ENCODE results near the gene AKNAD1. TPM values are rescaled to one million over a fixed set of nuclear protein-coding genes. Genes with fewer than 3 reads are reported as not detected.
A peak's percentile ranks its signal among the peaks of the same experiment; 100 is the strongest.

The AKNAD1 gene
- total RNA-seq, 1 donor from 2014 or later = 2.2 TPM

DNA sequence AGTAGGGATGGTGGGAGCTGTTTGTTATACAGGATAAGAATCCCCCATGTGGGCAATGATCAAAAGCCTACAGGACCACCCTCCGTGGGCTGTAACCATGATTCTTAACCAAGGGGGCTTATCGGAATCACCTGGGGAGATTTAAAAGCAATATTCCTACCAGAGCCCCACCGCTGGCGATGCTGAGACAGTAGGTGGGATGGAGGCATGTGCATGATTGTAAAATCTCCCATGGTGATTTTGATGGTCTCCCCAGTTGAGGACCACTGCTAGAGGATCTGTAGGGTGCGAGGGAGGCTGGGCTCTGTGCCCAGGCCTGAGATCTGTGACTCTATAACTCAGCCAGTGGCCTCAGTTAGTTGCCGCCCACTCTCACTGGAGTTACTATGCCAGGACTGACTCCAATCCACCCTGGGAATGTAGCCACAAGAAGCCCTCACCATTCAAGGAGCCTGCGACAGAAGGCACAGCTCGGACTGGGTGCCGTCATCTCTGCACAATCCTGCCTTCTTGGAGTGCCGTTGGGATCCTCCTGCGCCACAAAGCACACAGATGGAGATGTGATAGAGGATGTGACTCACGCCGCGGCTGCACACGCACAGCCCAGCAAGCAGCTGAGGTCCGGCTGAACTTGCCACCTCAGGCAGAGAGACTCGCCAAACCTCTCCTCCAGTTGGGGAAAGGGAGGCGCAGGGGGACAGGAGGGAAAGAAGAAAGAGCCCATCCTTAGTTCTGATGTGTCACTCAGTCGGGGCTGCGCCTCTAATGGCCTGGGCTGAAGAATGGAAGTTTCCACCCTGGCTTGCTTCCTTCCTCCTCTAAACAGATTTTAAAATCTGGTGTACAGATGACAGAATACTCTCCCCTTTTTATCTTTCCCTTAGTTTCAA is 26.5 kb downstream of the AKNAD1 start:
- peak; percentile 10 for DNase-seq (ENCODE audit: low spot score)

DNA sequence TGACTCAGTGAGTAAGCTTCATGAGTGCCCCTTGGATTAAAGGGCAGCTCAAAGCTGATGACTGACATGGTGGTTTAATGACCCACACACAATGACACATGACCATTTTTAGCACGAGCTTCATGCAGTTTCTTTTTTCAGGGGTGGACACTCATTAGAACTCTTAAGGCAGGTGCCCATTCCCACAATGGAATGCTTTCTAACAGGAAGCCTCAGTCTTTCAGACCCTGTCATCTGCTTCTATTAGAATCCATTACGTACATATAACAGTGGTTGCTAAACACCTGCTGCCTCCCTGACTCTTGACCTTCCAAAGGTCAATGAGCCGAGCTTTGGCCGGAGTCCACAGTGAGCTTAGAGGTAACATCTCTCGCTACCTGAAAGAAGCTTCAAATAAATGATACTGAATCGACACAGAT is 27.4 kb downstream of the AKNAD1 start:
- DNase-seq (ENCODE audit: low spot score) = no peak

DNA sequence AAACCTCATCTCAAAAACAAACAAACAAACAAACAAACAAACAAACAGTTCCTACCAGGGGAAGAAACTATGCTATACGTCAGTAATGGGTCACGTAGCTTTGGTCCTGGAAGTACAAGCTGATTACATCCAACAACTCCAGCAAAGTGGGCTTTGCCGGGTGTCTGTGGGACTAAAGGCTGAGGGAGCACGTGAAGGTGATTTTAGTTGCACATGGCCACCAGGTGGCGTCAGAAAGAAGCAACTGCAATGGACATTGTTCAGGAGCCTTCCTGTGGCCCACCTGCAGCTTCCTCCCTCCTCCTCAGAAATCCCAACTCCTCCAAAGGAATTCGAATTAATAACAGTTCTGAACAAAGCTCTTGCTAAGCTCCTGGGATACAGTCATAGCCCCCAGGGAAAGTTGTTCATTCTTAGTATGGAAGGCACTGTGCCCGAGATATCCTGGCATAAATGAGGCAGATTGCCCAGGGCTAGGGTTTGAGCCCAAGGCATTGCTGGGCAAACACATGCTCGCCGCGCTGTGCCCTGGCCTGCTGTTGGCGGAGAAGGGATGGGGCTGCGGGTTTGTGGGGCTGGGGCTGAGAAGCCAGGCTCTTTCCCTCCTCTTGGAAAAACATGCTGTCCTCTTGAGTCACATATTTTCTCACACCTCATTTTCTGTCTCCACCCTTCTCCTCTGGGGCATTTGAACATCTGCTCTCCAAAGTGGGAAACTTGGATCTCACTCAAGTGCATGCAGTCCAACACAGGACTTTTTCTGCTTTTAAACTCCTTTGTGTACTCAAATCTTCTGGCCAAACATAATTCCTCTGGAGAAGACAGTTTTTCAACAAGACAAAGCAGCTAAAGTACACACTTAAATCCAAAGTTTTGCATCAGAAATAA is 28.6 kb downstream of the AKNAD1 start:
- DNase-seq (ENCODE audit: low spot score) = peak; percentile 70

DNA sequence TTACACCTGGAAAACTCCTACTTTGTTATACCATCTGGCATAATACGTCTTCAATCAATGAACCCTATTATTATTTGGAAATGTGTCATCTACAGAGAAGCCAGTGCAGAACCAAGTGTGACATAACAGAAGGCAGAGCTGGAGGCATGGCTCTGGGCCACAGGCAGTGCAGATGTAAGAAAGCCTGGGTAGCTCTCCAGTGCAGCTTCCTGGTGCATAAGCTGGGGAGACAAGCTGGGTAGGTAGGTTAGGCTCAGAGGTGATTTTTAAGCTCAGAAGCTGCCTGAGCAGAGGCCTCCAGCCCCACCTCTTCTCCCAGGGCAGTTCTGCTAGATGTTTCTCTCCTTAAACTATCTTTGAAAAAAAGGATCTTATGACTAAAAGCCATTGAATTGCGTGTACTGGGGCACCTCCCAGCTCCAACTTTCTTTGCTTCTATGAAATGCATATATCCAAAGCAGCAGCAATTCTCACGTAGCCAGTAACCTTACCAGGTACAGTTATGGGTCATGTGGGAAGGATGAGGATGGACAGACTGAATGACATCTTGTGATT is 30.7 kb downstream of the AKNAD1 start:
- no peak for DNase-seq (ENCODE audit: low spot score)

DNA sequence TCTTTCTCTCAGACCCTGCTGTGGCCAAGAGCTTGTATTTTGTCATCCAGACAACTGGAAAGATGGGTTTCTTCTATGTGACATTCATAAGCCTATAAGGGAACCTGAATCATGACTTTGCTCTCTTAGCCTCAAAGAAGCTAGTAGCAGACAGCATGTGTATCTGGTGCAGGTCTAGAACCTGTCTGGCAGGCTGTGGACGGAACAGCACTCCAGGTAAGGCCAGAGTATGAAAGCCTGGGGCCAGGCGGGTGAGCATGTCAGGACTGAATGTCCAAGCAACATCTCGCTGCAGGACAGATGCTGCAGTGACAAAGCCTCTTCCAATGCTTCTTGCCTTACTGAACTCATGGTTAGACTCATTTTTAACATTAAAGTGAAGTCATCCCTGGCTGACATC is 32.8 kb downstream of the AKNAD1 start:
- DNase-seq (ENCODE audit: low spot score) = no peak

DNA sequence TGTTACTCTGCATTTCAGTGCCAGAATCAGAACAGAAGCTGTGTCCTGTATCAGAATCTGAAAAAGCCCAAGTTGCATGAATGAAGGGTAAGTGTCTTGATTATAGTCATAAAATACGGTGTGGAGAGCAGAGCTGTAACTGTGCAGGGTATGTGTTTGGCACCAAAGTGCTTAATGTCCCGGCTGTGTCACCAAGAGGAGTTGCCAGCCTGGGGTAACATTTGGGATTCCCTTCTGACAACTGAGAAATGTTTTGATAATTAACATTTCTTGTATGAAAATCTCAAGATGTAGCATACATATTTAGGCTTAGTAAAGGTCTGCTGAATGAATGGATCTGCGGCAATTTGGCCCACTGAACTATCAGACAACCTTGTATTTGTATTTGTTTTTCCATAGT is 33.3 kb downstream of the AKNAD1 start:
- DNase-seq (ENCODE audit: low spot score) = no peak

DNA sequence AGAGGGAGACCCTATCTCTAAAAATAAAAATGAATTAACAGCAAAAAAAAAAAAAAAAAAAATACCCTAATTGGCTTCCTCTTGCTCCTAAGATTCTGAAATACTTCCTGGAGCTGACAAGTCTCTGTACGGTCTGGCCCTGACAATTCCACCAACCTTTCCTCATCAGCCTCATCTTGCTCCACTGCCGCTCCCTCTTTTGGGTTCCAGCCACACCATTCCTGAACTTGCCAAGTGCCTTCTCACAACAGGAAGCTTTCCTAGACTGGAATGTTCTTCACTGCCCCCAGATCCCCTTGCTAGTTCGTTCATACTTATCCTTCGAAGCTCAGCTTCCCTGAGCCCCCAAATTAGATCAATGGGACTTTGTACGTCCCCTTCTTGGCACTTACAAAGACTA is 37.0 kb downstream of the AKNAD1 start:
- no peak for DNase-seq (ENCODE audit: low spot score)

DNA sequence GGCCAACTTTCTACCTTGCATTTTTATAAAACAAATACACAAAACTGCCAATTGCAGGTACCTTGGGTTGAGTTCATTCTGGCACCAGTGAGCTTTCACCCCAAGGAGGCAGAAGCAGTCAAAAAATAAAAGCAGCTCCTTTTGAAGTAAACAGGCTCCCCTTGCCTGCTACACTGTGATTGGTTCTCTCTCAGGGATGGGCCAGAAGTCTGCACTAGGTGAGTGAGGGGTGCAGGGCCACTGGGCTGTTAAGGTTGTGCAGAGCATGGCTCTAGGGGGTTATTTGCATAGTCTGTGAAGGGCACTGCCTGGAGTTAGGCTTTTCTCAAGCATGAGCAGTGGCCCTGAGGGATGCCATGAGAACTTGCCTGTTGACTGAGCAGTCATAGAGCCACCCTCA is 39.1 kb downstream of the AKNAD1 start:
- no peak for DNase-seq (ENCODE audit: low spot score)

DNA sequence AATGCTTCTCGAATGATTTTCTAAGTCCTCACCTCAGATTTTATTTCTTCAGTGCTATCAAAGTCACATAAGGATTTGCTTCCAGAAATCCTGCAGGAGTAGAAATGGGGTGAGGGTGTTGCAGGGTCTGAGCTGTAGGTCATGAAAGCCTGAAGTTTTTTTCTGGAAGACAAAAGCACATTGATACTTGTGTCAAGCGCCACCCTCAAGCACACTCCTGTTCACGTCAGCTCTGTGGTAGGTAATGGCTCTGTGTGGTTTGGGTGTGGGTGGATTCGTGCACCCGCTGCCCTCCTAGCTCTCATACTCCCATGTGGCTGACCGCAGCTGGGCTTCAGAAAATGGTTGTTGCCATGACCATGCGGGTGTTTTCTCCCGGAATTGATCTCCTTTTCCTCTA is 39.9 kb downstream of the AKNAD1 start:
- DNase-seq (ENCODE audit: low spot score) = no peak

DNA sequence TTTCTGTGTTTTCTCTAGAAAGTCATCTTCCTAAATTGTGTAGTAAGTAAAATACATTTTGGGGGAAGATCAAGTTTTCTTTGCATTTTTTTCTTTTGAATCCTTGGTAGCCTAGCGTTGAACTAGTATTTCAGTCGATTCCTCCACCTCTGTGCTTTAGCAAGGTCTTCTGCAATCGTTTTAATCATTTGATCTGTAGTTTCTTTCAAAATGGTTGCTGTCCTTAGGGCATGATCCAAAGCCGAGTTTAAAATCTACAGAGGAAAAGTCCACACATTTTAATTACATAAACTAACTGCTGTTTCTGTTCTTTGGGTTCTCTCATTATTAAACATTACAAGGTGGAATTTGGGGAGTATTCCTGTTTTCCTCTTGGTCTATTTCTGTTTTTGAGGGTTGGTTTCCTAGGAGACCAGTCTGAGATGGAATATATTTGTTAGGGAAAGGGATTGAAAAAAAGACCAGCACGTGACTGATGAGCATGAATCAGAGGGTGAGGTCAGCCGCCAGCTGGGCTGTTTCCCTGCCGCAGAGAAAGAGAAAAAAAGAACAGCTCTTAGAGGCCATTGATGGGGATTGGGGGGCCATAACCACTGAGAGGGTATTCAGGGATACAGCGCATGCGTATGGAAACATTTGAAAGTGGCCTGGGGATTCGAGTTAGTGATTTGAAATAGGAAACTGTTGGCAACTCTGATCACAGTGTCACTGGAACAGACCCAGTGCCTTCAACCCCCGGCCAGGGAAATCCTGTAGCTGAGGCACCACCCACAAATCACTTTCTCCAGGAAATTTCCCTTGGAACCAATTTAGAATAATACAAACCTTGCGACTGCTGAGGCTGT is 40.6 kb downstream of the AKNAD1 start:
- peak; percentile 96 for DNase-seq (ENCODE audit: low spot score)

DNA sequence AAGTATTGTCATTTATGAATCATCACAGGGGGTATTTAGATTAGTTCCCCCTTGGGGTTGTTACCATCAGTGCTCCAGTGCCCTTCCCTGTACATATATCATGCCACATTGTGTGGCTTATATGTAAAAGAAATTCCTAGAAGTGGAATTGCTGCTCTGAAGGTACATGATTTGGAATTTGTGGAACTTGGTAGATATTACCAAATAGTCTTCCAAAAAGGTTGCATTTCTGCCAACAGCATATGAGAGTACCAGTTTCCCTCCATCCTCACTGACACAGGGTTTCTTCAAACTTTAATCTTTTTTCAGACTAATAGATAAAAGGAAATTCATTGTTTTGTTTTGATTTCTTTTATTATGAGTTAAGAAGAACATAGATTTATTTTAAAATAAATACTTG is 41.3 kb downstream of the AKNAD1 start:
- no peak for DNase-seq (ENCODE audit: low spot score)

DNA sequence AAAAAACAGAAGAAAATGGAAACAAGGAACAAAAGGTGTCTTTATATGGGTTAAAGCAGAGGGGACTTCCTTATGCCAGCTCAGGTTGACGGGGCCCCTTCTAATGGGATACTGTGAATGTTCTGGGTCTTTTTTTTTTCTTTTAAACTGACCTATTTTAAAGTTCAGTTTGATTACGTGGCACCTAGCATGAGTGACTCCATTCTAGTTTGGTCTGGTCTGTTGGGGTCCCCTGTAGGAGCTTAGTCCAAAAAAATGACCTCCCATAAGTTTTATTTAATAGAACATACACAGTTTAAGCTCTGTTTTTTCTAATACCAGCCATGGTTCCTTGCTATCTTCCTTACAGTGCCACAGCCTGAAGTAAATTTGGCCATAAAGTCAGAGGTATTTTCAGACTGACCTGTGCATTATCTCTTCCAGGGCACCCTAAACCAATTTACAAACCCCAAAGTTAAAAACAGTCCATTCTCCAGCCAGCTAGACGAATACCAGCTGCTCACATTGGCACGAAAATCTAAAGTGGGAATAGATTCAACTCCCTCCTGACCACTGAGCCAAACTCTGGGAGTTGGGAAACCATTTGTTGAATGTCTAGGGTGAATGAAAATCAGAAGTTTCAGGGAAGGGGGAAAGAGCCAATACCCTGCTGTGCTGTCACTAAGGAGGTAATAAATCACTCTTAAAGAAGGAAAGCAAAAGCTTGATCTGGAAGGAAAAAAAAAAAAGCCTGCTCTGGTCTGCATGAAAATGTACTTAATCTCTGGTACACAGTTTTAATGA is 42.4 kb downstream of the AKNAD1 start:
- DNase-seq (ENCODE audit: low spot score) = peak; percentile 13

DNA sequence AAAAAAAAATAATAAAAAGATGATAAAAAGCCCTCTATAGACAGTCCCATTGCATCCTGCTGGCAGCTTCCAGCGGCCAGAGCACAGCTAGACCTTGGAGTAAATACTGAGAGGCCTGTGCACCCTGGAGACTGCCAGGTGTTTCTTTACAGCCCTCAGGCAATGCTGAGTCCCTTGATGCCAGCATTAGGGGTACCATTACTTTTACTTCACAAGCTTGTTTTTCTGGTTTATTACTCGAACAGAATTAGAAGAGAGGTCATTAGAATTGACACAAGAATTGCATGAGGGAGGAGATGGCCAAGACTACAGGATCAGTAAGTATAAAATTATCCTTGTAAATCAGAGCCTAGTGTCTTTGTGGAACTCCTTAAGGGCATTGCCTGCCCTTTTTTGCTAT is 43.6 kb downstream of the AKNAD1 start:
- no peak for DNase-seq (ENCODE audit: low spot score)

DNA sequence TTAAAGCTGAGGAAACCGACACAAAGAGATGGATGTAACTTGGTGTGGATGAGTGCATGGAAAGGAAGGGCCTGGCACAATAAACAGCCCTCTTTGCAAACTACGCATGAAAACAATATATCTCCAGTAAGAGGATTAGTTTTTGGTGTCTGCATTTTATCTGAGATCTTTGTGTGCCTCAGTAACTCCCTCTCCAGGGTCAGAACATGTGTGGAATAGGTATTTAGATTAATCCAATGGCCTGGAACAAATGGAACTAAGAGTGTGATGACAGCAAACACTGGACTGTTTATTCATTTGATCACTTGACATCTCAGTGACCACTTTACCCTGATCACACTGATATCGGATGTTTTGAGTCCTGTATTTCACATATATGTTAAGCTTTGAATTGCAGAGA is 45.3 kb downstream of the AKNAD1 start:
- no peak for DNase-seq (ENCODE audit: low spot score)

DNA sequence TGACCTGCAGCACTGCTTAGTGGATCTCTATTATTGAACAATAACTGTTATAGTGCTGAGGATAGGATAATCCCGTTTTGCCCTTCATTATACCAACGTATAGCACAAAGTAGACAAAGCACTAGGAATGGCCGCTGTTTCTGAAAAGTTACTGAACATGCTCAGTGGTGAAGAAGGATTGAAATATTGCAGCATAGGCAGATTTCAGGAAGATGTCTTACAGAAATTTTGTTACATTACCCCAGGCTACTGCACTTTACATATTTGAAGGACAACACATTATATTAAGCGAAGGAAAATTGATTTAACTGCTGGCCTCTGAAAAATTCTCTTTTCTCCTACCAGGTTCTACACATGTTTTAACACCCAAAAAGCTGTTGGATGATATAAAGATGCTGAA is 48.5 kb downstream of the AKNAD1 start:
- DNase-seq (ENCODE audit: low spot score) = no peak

DNA sequence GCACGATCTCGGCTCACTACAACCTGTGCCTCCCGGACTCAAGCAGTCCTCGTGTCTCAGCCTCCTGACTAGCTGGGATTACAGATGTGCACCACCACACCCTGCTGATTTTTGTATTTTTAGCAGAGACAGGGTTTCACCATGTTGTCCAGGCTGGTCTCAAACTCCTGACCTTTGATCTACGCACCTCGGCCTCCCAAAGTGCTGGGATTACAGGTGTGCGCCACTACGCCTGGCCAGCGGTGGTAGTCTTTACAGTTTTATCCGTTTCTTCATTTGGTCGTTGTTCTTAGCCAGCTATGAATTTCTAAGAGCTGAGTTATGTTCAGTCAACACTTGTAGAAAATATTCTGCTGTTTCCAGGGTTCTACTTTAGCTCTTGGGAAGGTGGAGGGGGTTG is 53.3 kb downstream of the AKNAD1 start:
- no peak for DNase-seq (ENCODE audit: low spot score)

DNA sequence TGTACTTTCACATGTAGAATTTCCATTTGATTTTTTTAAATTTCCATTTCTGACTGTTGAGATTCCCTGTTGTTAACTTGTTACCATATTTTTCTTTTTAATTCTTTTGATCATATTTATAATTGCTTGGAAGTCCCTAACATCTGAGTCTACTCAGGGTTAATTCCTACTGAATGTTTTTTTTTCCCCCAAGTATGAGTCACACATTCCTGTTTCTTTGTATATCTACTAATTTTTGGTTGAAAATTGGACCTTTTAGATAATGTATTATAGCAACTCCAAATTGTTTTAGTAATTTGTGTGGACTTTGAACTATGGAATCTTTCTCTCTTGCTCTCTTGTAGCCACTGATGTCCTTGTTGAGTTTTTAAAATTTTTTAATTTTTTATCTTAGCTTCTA is 55.8 kb downstream of the AKNAD1 start:
- no peak for DNase-seq (ENCODE audit: low spot score)

DNA sequence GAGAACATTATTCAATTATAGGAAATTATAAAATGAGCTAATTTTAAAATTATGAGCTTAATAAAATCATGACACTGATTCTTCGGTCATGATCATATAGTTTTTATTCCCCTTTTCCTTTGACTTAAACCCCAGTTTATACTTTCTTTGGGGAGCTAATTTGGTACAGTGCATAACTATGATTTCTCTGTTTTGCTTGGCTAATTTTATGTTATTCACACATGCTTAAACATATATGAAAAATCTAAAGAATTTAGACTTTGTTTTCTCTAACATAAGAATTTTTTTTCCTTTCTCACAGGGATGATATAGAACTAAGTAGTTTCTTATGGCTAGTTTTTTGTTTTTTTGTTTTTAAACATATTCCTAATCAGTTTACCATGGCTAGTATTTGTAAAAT is 57.9 kb downstream of the AKNAD1 start:
- DNase-seq (ENCODE audit: low spot score) = no peak

DNA sequence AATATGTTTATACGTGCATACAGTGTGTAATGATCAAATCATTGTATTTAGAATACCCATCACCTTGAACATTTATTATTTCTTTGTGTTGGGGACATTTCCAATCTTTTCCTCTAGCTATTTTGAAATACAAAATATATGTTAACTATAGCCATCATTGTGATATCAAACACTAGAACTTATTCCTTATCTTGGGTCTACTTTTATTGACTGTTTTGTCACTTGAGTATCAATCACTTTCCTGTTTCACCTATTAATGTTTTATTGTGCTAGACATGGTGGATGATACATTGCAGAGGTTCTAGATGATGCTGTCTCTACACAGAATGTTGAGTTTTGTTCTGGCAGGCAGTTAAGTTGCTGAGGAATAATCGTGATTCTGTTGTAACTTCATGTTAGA is 64.5 kb downstream of the AKNAD1 start:
- DNase-seq (ENCODE audit: low spot score) = no peak

DNA sequence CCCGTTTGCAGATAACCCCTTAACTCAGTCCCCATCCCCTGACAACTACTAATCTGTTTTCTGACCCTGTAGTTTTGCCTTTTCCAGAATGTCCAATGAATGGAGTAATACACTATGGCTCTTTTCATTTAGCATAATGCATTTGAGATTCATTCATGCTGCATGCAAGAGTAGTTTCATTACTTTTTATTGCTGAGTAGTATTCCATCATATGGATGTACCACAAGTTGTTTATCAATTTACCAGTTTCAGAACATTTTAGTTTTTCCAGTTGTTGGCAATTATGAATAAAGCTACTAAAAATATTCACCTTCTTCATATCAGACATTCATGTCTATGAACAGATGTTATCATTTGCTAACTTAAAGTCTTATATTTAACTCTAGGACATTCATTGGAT is 65.1 kb downstream of the AKNAD1 start:
- no peak for DNase-seq (ENCODE audit: low spot score)

DNA sequence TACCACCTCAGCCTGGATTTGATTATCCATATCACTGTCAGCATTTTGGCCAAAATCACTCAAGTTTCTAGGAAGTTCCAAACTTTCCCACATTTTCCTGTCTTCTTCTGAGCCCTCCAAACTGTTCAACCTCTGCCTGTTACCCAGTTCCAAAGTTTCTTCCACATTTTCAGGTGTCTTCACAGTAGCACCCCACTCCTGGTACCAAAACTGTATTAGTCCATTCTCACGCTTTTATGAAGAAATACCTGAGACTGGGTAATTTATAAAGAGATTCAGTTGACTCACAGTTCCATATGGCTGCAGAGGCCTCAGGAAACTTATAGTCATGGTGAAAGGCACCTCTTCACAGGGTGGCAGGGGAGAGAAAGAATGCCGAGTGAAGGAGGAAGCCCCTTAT is 71.0 kb downstream of the AKNAD1 start:
- DNase-seq (ENCODE audit: low spot score) = no peak
